HEK293 (cell line): ENCODE results near the gene EMC9.

ENCODE experiments used
- CTCF ChIA-PET: fragments of 350-600 bp; formaldehyde crosslinking; extraction: SDS; loops from one replicate; lab custom pipeline; 2021; ENCODE audit warnings: antibody characterized with exemption; lab: Yijun Ruan, JAX
- POLR2A ChIA-PET: fragments of 300-600 bp; formaldehyde crosslinking; extraction: SDS; loops from one replicate; lab custom pipeline; 2020; ENCODE audit warnings: antibody characterized with exemption, inconsistent platforms; lab: Yijun Ruan, JAX
- H3K27ac ChIP-seq: fragments of 200-500 bp; sonication (Bioruptor generic); 2 replicates; pipeline ENCODE4 v1.5.1; 2014; ENCODE audit warnings: low read depth, low read length, control low read depth, inconsistent platforms; ENCODE audit errors: extremely low read depth
- H3K36me3 ChIP-seq, 2 experiments: fragments of 200-500 bp in 1 of 2; sonication (Bioruptor generic) in 1 of 2; 1 replicate in 1 of 2; 2 replicates in 1 of 2; pipeline ENCODE4 v1.5.1; 2014 to 2017; ENCODE audit warnings: inconsistent platforms in 2 of 2, low read length in 2 of 2; ENCODE audit not compliant: control insufficient read depth in 2 of 2, insufficient read depth in 1 of 2
- H3K4me1 ChIP-seq: fragments of 200-500 bp; sonication (Bioruptor generic); 2 replicates; pipeline ENCODE4 v1.5.1; 2014; ENCODE audit warnings: mild to moderate bottlenecking, low read length, inconsistent platforms; ENCODE audit not compliant: control insufficient read depth, insufficient read depth
- H3K4me3 ChIP-seq: 2 replicates; pipeline ENCODE4 v1.5.1; 2011; ENCODE audit warnings: low read depth, mild to moderate bottlenecking, control low read depth, low read length, moderate library complexity
- H3K9me3 ChIP-seq: fragments of 200-500 bp; sonication (Bioruptor generic); 2 replicates; pipeline ENCODE4 v1.5.1; 2014; ENCODE audit warnings: low read depth, low read length, inconsistent platforms; ENCODE audit not compliant: control insufficient read depth, insufficient read depth
- FEZF1 ChIP-seq: fragments of 450-650 bp; formaldehyde crosslinking; IDR thresholded peaks from 2 replicates; pipeline ENCODE4 v1.5.1; 2016; ENCODE audit warnings: missing biosample characterization, missing genetic modification characterization
- GLI2 ChIP-seq: fragments of 450-650 bp; formaldehyde crosslinking; IDR thresholded peaks from 2 replicates; pipeline ENCODE4; 2017; ENCODE audit warnings: missing biosample characterization, missing genetic modification characterization, low read depth, borderline replicate concordance
- GLIS1 ChIP-seq: fragments of 450-650 bp; formaldehyde crosslinking; IDR thresholded peaks from 2 replicates; pipeline ENCODE4 v1.5.1; 2016; ENCODE audit warnings: missing biosample characterization, missing genetic modification characterization
- IKZF3 ChIP-seq: fragments of 450-650 bp; IDR thresholded peaks from 2 replicates; pipeline ENCODE4 v1.5.0; 2018; ENCODE audit warnings: missing biosample characterization, mild to moderate bottlenecking, missing genetic modification characterization, moderate library complexity
- ZBTB7A ChIP-seq: fragments of 450-650 bp; formaldehyde crosslinking; IDR thresholded peaks from 2 replicates; pipeline ENCODE4 v1.5.1; 2016; ENCODE audit warnings: low read depth, missing biosample characterization, missing genetic modification characterization
- ZFP37 ChIP-seq: fragments of 450-650 bp; formaldehyde crosslinking; IDR thresholded peaks from 2 replicates; pipeline ENCODE4 v1.5.1; 2016; ENCODE audit warnings: missing biosample characterization, missing genetic modification characterization
- ZFP69B ChIP-seq: fragments of 450-650 bp; formaldehyde crosslinking; IDR thresholded peaks from 2 replicates; pipeline ENCODE4 v1.5.1; 2016; ENCODE audit warnings: missing biosample characterization, missing genetic modification characterization
- ZNF169 ChIP-seq: fragments of 450-650 bp; formaldehyde crosslinking; IDR thresholded peaks from 2 replicates; pipeline ENCODE4 v1.5.1; 2016; ENCODE audit warnings: missing biosample characterization, missing genetic modification characterization
- ZNF311 ChIP-seq: fragments of 450-650 bp; formaldehyde crosslinking; IDR thresholded peaks from 2 replicates; pipeline ENCODE4 v1.5.1; 2017; ENCODE audit warnings: missing biosample characterization, missing genetic modification characterization, borderline replicate concordance
- ZNF341 ChIP-seq: fragments of 450-650 bp; formaldehyde crosslinking; IDR thresholded peaks from 2 replicates; pipeline ENCODE4; 2016; ENCODE audit warnings: low read depth, missing biosample characterization, missing genetic modification characterization
- ZNF354C ChIP-seq: fragments of 450-650 bp; formaldehyde crosslinking; IDR thresholded peaks from 2 replicates; pipeline ENCODE4 v1.5.1; 2016; ENCODE audit warnings: missing biosample characterization, missing genetic modification characterization, low read depth, borderline replicate concordance
- ZNF501 ChIP-seq: fragments of 450-650 bp; formaldehyde crosslinking; IDR thresholded peaks from 2 replicates; pipeline ENCODE4 v1.5.1; 2016; ENCODE audit warnings: missing biosample characterization, missing genetic modification characterization
- ZNF514 ChIP-seq: fragments of 450-650 bp; formaldehyde crosslinking; IDR thresholded peaks from 2 replicates; pipeline ENCODE4 v1.5.1; 2016; ENCODE audit warnings: missing biosample characterization, missing genetic modification characterization
- ZNF544 ChIP-seq: fragments of 450-650 bp; formaldehyde crosslinking; IDR thresholded peaks from 2 replicates; pipeline ENCODE4 v1.5.0; 2017; ENCODE audit warnings: missing biosample characterization, missing genetic modification characterization
- ZNF623 ChIP-seq: fragments of 450-650 bp; formaldehyde crosslinking; IDR thresholded peaks from 2 replicates; pipeline ENCODE4 v1.5.1; 2016; ENCODE audit warnings: missing biosample characterization, missing genetic modification characterization
- ZNF629 ChIP-seq: fragments of 450-650 bp; formaldehyde crosslinking; IDR thresholded peaks from 2 replicates; pipeline ENCODE4 v1.5.1; 2017; ENCODE audit warnings: missing biosample characterization, missing genetic modification characterization
- ZNF701 ChIP-seq: fragments of 450-650 bp; formaldehyde crosslinking; IDR thresholded peaks from 2 replicates; pipeline ENCODE4 v1.5.1; 2016; ENCODE audit warnings: missing biosample characterization, missing genetic modification characterization
- ZNF830 ChIP-seq: fragments of 450-650 bp; IDR thresholded peaks from 2 replicates; pipeline ENCODE4 v1.5.0; 2018; ENCODE audit warnings: missing biosample characterization, missing genetic modification characterization, low read depth, mild to moderate bottlenecking, moderate library complexity
- ZXDB ChIP-seq: fragments of 450-650 bp; formaldehyde crosslinking; IDR thresholded peaks from 2 replicates; pipeline ENCODE4 v1.5.1; 2016; ENCODE audit warnings: missing biosample characterization, missing genetic modification characterization
- TF ChIP-seq, protein P1 (sequence below): fragments of 450-650 bp; formaldehyde crosslinking; IDR thresholded peaks from 2 replicates; pipeline ENCODE4; 2016; ENCODE audit warnings: missing biosample characterization, missing genetic modification characterization
- TF ChIP-seq, protein P2 (sequence below): fragments of 450-650 bp; formaldehyde crosslinking; IDR thresholded peaks from 2 replicates; pipeline ENCODE4 v1.5.1; 2016; ENCODE audit warnings: missing biosample characterization, missing genetic modification characterization
- TF ChIP-seq, protein P3 (sequence below): fragments of 450-650 bp; formaldehyde crosslinking; conservative IDR thresholded peaks from 2 replicates; pipeline ENCODE4 v1.5.1; 2016; ENCODE audit warnings: low read depth, missing biosample characterization, missing genetic modification characterization
- TF ChIP-seq, protein P4 (sequence below): fragments of 450-650 bp; formaldehyde crosslinking; IDR thresholded peaks from 2 replicates; pipeline ENCODE4 v1.5.0; 2017; ENCODE audit warnings: missing biosample characterization, missing genetic modification characterization, borderline replicate concordance
- TF ChIP-seq, protein P5 (sequence below): sonication (generic); formaldehyde crosslinking; IDR thresholded peaks from 2 replicates; pipeline ENCODE4 v1.8.1; 2022; ENCODE audit warnings: mild to moderate bottlenecking, moderate library complexity, missing genetic modification reagents

EMC9 gene

DNA sequence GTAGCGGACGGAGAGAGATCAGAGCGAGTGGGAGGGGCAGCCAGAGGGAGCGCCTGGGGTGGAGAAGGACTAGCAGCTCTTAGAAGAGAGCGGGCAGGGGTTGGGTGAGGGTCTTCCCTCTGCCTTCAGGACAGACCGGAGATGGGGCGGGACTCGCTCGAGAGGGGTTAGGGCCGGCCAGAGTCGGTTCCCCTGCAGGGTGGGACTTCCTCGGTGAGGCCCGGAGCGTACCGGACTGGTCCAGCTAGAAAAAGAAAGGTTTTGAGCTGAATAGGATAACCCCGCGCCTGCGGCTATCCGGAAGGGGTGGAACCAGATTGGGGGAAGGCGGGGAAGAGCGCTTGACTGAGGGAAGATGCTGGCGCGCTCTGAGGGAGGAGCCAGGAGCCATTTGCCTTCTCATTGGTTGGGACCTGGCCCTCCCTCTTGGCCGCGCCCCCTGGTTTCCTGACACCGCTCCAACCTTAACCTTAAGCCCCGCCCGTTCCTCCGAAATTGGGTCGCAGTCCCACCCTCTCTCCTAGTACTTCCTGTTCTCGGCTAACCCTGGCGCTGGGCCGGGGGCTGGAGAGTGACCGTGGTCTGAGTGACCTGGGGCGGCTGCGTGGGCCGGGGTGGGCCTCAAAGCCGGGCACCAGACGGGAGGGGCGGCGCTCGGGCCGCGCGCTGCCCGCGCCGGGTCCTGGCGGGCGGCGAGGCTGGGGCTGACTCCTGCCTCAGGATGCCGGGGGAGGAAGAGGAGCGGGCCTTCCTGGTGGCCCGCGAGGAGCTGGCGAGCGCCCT is 5.8 kb upstream of the EMC9 start, which contains the start of gene RNF31 (continued):
- TF ChIP-seq ZNF830 (tag by site-specific recombination) (no peak), ZNF701 (tag by site-specific recombination) (no peak), IKZF3 (tag by site-specific recombination) (0 out of 2 replicates have a peak, but pooled peaks have one; percentile 43), ZNF501 (no peak), ZNF514 (tag by site-specific recombination) (no peak), ZNF629 (tag by site-specific recombination) (peak; percentile 35; the same call in 1 of the 2 replicates), ZFP37 (tag by site-specific recombination) (no peak), ZNF169 (tag by site-specific recombination) (no peak), ZNF623 (no peak), ZNF311 (tag by site-specific recombination) (no peak), ZBTB7A (tag by site-specific recombination) (peak; percentile 81), GLI2 (tag by site-specific recombination) (no peak), ZNF544 (tag by site-specific recombination) (no peak), ZNF341 (peak; percentile 86)
- TF ChIP-seq, protein P1, sequence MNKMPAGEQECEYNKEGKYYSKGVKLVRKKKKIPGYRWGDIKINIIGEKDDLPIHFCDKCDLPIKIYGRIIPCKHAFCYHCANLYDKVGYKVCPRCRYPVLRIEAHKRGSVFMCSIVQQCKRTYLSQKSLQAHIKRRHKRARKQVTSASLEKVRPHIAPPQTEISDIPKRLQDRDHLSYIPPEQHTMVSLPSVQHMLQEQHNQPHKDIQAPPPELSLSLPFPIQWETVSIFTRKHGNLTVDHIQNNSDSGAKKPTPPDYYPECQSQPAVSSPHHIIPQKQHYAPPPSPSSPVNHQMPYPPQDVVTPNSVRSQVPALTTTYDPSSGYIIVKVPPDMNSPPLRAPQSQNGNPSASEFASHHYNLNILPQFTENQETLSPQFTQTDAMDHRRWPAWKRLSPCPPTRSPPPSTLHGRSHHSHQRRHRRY (tag by site-specific recombination), result no peak
- TF ChIP-seq, protein P2, sequence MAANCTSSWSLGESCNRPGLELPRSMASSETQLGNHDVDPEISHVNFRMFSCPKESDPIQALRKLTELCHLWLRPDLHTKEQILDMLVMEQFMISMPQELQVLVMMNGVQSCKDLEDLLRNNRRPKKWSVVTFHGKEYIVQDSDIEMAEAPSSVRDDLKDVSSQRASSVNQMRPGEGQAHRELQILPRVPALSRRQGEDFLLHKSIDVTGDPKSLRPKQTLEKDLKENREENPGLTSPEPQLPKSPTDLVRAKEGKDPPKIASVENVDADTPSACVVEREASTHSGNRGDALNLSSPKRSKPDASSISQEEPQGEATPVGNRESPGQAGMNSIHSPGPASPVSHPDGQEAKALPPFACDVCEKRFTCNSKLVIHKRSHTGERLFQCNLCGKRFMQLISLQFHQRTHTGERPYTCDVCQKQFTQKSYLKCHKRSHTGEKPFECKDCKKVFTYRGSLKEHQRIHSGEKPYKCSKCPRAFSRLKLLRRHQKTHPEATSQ (tag by site-specific recombination), result 0 out of 2 replicates have a peak, but pooled peaks have one; percentile 36
- TF ChIP-seq, protein P3, sequence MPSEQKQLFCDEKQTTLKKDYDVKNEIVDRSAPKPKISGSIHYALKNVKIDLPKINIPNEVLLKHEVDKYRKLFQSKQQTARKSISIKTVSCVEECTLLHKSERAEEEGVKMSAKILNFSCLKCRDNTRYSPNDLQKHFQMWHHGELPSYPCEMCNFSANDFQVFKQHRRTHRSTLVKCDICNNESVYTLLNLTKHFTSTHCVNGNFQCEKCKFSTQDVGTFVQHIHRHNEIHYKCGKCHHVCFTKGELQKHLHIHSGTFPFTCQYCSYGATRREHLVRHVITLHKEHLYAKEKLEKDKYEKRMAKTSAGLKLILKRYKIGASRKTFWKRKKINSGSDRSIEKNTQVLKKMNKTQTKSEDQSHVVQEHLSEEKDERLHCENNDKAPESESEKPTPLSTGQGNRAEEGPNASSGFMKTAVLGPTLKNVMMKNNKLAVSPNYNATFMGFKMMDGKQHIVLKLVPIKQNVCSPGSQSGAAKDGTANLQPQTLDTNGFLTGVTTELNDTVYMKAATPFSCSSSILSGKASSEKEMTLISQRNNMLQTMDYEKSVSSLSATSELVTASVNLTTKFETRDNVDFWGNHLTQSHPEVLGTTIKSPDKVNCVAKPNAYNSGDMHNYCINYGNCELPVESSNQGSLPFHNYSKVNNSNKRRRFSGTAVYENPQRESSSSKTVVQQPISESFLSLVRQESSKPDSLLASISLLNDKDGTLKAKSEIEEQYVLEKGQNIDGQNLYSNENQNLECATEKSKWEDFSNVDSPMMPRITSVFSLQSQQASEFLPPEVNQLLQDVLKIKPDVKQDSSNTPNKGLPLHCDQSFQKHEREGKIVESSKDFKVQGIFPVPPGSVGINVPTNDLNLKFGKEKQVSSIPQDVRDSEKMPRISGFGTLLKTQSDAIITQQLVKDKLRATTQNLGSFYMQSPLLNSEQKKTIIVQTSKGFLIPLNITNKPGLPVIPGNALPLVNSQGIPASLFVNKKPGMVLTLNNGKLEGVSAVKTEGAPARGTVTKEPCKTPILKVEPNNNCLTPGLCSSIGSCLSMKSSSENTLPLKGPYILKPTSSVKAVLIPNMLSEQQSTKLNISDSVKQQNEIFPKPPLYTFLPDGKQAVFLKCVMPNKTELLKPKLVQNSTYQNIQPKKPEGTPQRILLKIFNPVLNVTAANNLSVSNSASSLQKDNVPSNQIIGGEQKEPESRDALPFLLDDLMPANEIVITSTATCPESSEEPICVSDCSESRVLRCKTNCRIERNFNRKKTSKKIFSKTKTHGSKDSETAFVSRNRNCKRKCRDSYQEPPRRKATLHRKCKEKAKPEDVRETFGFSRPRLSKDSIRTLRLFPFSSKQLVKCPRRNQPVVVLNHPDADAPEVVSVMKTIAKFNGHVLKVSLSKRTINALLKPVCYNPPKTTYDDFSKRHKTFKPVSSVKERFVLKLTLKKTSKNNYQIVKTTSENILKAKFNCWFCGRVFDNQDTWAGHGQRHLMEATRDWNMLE, result no peak

DNA sequence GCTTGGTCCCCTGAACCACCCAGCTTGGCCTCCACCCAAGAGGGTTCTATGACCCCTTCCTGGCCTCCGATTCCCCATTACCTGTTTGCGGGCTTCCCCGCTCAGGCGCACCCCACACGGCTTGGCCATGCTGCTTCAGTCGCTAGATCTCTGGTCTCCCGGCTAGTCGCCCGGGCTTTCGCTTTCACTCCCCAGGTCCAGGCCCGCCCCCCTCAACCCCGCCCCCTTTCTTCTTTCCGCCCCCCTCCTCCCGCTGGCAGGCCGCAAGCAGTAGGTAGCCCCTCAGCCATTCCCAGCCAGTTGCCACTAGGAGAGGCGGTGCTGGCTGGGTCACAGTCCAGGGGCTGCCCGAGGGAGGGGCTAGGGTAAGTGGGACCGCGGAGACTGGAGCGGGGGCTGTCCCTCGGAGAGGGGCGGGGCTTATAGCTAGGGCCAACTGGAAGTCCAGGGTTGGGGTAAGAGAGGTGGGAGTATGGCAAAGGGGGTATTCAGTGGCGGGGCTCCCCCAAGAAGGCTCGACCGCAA is 5.1 kb upstream of the EMC9 start, which contains the start of gene PSME2:
Gene PSME2, minus strand, starts transcription at position 158 of the 525 bp plus-strand sequence. Its CDS starts 29 bp downstream, at position 129.
- H3K27ac ChIP-seq, result peak within 1 kb of the TSS; percentile 81; the same call in 1 of the 2 replicates
- POLR2A ChIA-PET, result interaction anchor here (0.6 to 3.8 kb wide), 19 partner anchors 10 to 125 kb away, joined by 3 to 79 read pairs (median 7); partner anchors contain the start of genes CHMP4A, DCAF11, IPO4 and IRF9
- CTCF ChIA-PET, result interaction anchor here (0.5 to 3.7 kb wide), 8 partner anchors 9 to 65 kb away, joined by 3 to 34 read pairs (median 4); partner anchors contain the start of gene IRF9
- H3K9me3 ChIP-seq, result no peaks in the 10 kb centered on the region
- H3K4me1 ChIP-seq, result peaks cover 8% of the 10 kb centered on the region
- peaks cover 12 to 53% of the 10 kb centered on the region in 2 experiments for H3K36me3 ChIP-seq
- peak within 1 kb of the TSS; percentile 91 for H3K4me3 ChIP-seq
- TF ChIP-seq FEZF1, result peak; percentile 74
- TF ChIP-seq, protein P4, sequence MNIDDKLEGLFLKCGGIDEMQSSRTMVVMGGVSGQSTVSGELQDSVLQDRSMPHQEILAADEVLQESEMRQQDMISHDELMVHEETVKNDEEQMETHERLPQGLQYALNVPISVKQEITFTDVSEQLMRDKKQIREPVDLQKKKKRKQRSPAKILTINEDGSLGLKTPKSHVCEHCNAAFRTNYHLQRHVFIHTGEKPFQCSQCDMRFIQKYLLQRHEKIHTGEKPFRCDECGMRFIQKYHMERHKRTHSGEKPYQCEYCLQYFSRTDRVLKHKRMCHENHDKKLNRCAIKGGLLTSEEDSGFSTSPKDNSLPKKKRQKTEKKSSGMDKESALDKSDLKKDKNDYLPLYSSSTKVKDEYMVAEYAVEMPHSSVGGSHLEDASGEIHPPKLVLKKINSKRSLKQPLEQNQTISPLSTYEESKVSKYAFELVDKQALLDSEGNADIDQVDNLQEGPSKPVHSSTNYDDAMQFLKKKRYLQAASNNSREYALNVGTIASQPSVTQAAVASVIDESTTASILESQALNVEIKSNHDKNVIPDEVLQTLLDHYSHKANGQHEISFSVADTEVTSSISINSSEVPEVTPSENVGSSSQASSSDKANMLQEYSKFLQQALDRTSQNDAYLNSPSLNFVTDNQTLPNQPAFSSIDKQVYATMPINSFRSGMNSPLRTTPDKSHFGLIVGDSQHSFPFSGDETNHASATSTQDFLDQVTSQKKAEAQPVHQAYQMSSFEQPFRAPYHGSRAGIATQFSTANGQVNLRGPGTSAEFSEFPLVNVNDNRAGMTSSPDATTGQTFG (tag by site-specific recombination), result no peak
- TF ChIP-seq GLIS1 (tag by site-specific recombination), result peak; percentile 63
- peak; percentile 41; the same call in 1 of the 2 replicates for TF ChIP-seq ZFP69B (tag by site-specific recombination)
- TF ChIP-seq ZNF354C (tag by site-specific recombination), result no peak
- TF ChIP-seq, protein P5, sequence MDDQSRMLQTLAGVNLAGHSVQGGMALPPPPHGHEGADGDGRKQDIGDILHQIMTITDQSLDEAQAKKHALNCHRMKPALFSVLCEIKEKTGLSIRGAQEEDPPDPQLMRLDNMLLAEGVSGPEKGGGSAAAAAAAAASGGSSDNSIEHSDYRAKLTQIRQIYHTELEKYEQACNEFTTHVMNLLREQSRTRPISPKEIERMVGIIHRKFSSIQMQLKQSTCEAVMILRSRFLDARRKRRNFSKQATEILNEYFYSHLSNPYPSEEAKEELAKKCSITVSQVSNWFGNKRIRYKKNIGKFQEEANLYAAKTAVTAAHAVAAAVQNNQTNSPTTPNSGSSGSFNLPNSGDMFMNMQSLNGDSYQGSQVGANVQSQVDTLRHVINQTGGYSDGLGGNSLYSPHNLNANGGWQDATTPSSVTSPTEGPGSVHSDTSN, result no peak; the same call in 1 of the 2 replicates
- 0 out of 2 replicates have a peak, but pooled peaks have one; percentile 14 for TF ChIP-seq IKZF3 (tag by site-specific recombination)
- peak; percentile 97 for TF ChIP-seq ZXDB (tag by site-specific recombination)
